HG03066 (cell line): Measurements from ENCODE around the gene PIP5KL1.

Experiments used
- ATAC-seq: cut with Tn5 transposase; IDR thresholded peaks from one replicate; pipeline ENCODE4 v1.9.1; 2021; ENCODE audit warnings: low read depth; ENCODE audit not compliant: unreplicated experiment

The PIP5KL1 gene

GRCh38 chr9:127930231-127931091, at the start of gene PIP5KL1:
Gene PIP5KL1 (minus strand): TSS chr9:127930777. CDS start chr9:127930752, 25 bp downstream.
- peak; percentile 76 for ATAC-seq

GRCh38 chr9:127980060-127980705, 49.6 kb upstream of the PIP5KL1 start:
- peak; percentile 26 for ATAC-seq

- no peak for ATAC-seq
Observed at GRCh38 chr9:127979333-127980059, 48.9 kb upstream of the PIP5KL1 start.

GRCh38 chr9:127979015-127979332, 48.4 kb upstream of the PIP5KL1 start:
- ATAC-seq, result no peak

GRCh38 chr9:127977884-127978647, 47.5 kb upstream of the PIP5KL1 start:
- ATAC-seq, result no peak

GRCh38 chr9:127977009-127977883, 46.7 kb upstream of the PIP5KL1 start:
- no peak for ATAC-seq

GRCh38 chr9:127976498-127976897, 45.9 kb upstream of the PIP5KL1 start:
- no peak for ATAC-seq

GRCh38 chr9:127975376-127976315, 45.1 kb upstream of the PIP5KL1 start:
- ATAC-seq, result no peak

GRCh38 chr9:127974769-127975261, 44.2 kb upstream of the PIP5KL1 start:
- no peak for ATAC-seq

- ATAC-seq, result no peak
Observed at GRCh38 chr9:127974001-127974768, 43.6 kb upstream of the PIP5KL1 start.

GRCh38 chr9:127973169-127974000, 42.8 kb upstream of the PIP5KL1 start:
- no peak for ATAC-seq

GRCh38 chr9:127972236-127972871, 41.8 kb upstream of the PIP5KL1 start:
- no peak for ATAC-seq

GRCh38 chr9:127971357-127972235, 41.0 kb upstream of the PIP5KL1 start:
- no peak for ATAC-seq

- ATAC-seq, result peak; percentile 82
Observed at GRCh38 chr9:127970401-127971313, 40.1 kb upstream of the PIP5KL1 start.
